Prostate gland (tissue), 2 donors: ENCODE results near the gene XXYLT1.

Source experiments
- CTCF ChIP-seq, 4 experiments: fragments of 200-600 bp in 2 of 4; fragments of 450-650 bp in 2 of 4; sonication (generic) in 2 of 4; IDR thresholded peaks; 1 replicate in 3 of 4; 2 replicates in 1 of 4; pipeline ENCODE4 v1.5.1; 2016 to 2019; ENCODE audit warnings: antibody characterized with exemption in 4 of 4, mild to moderate bottlenecking in 2 of 4, moderate library complexity in 2 of 4
- POLR2A ChIP-seq: fragments of 450-650 bp; IDR thresholded peaks from one replicate; pipeline ENCODE4 v1.6.1; 2016; ENCODE audit warnings: antibody characterized with exemption, mild to moderate bottlenecking

DNA sequence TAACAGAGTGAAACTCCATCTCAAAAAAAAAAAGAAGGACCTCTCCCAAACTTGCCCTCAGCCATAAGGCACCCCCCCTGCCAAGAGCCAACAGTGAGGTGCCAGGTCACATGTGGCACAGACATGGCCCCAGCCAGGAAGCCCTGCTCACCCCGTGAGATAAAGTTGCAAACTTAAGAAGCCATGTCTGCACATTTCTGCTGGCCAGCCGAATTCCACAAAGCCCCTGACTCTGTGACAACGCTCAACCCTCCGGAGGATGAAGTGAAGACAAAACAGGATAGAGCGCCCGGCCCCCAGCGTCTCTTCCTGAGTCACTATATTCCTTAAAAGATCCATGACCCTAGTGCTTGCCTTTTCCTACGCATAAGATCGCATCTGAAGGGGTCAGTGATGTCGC, 188.1 kb downstream of the XXYLT1 start:
- TF ChIP-seq CTCF (IDR thresholded peaks at IDR 0.05) (no peak), POLR2A (no peak)
